ENCODE data around the gene MEIS2.

The MEIS2 gene

GRCh38 chr15:37096558-37097143 is 3.7 kb downstream of the MEIS2 start:
- no peak for DNase-seq

GRCh38 chr15:37095770-37096557 is 4.4 kb downstream of the MEIS2 start:
- no peak for DNase-seq

- no peak for DNase-seq
Measured at GRCh38 chr15:37094915-37095711, 5.2 kb downstream of the MEIS2 start.

GRCh38 chr15:37094333-37094914 is 5.9 kb downstream of the MEIS2 start:
- no peak for DNase-seq

GRCh38 chr15:37093480-37094332 is 6.6 kb downstream of the MEIS2 start:
- no peak for DNase-seq

- DNase-seq, result no peak
Measured at GRCh38 chr15:37090543-37091175, 9.7 kb downstream of the MEIS2 start.

GRCh38 chr15:37088436-37088835 is 11.9 kb downstream of the MEIS2 start:
- DNase-seq, result no peak

- no peak for DNase-seq
Measured at GRCh38 chr15:37087131-37087588, 13.2 kb downstream of the MEIS2 start.

GRCh38 chr15:37086521-37086920 is 13.8 kb downstream of the MEIS2 start:
- DNase-seq, result no peak

GRCh38 chr15:37086120-37086519 is 14.2 kb downstream of the MEIS2 start:
- no peak for DNase-seq

- no peak for DNase-seq
Measured at GRCh38 chr15:37084602-37085001, 15.7 kb downstream of the MEIS2 start.

GRCh38 chr15:37083610-37084009 is 16.7 kb downstream of the MEIS2 start:
- no peak for DNase-seq

GRCh38 chr15:37081983-37082382 is 18.4 kb downstream of the MEIS2 start:
- no peak for DNase-seq

GRCh38 chr15:37080261-37080921 is 20.0 kb downstream of the MEIS2 start:
- DNase-seq, result no peak

GRCh38 chr15:37079726-37080125 is 20.6 kb downstream of the MEIS2 start:
- no peak for DNase-seq

- DNase-seq, result no peak
Measured at GRCh38 chr15:37078566-37078965, 21.8 kb downstream of the MEIS2 start.

GRCh38 chr15:37077623-37078351 is 22.6 kb downstream of the MEIS2 start:
- DNase-seq, result no peak

- no peak for DNase-seq
Measured at GRCh38 chr15:37076543-37076942, 23.8 kb downstream of the MEIS2 start.

GRCh38 chr15:37075777-37076176 is 24.6 kb downstream of the MEIS2 start:
- no peak for DNase-seq

- DNase-seq, result no peak
Measured at GRCh38 chr15:37072181-37072580, 28.2 kb downstream of the MEIS2 start.

- DNase-seq, result no peak
Measured at GRCh38 chr15:37071134-37071533, 29.2 kb downstream of the MEIS2 start.
